SW480 (cell line): Measurements from ENCODE around the gene SLC44A3.
"Not testable (repeated sequence)": the region's sequence is repeated elsewhere in the genome, so short reads cannot be mapped to it uniquely, and the experiment has no call there.

Experiments
- DNase-seq: peaks from one replicate; pipeline ENCODE4 v3.0.0-alpha.2; 2016; ENCODE audit warnings: low spot score

The SLC44A3 gene

GRCh38 chr1:94936861-94937620 lies 116.9 kb downstream of the SLC44A3 start:
- DNase-seq: no peak

- no peak for DNase-seq
Observed at GRCh38 chr1:94937820-94938219, 117.7 kb downstream of the SLC44A3 start.

- DNase-seq: no peak
Observed at GRCh38 chr1:94940738-94941137, 120.6 kb downstream of the SLC44A3 start.

- not testable (repeated sequence) for DNase-seq
Observed at GRCh38 chr1:94941480-94941879, 121.3 kb downstream of the SLC44A3 start.

GRCh38 chr1:94942171-94943128 lies 122.3 kb downstream of the SLC44A3 start:
- no peak for DNase-seq
